ENCODE data around the gene MYDGF.
A peak's percentile ranks its signal among the peaks of the same experiment; 100 is the strongest.

The MYDGF gene

GRCh38 chr19:4639531-4640246, 30.5 kb downstream of the MYDGF start:
- in situ Hi-C loops (cut with HindIII; ENCODE audit: low sequenced_read_pairs): no loop called here
- DNase-seq (ENCODE audit: low read depth): no peak
- H3K4me3 ChIP-seq (ENCODE audit: low read depth, low read length): peak overlapping the region; percentile 73
- no peak for TF ChIP-seq CTCF (IDR thresholded peaks at IDR 0.05; ENCODE audit: low read depth, low read length, missing control alignments)

GRCh38 chr19:4638828-4639530, 31.2 kb downstream of the MYDGF start, which contains the start of gene TNFAIP8L1:
Gene TNFAIP8L1, plus strand, starts transcription at chr19:4639516. Its CDS starts 12,354 bp downstream, at chr19:4651870.
- no peak for TF ChIP-seq CTCF (IDR thresholded peaks at IDR 0.05; ENCODE audit: low read depth, low read length, missing control alignments)
- in situ Hi-C loops (cut with HindIII; ENCODE audit: low sequenced_read_pairs): no loop called here
- peak; percentile 80 for DNase-seq (ENCODE audit: low read depth)
- H3K4me3 ChIP-seq (ENCODE audit: low read depth, low read length): peak within 1 kb of the TSS; percentile 73

- TF ChIP-seq CTCF (IDR thresholded peaks at IDR 0.05; ENCODE audit: low read depth, low read length, missing control alignments): no peak
- H3K4me3 ChIP-seq (ENCODE audit: low read depth, low read length): no peak overlapping the region
- in situ Hi-C loops (cut with HindIII; ENCODE audit: low sequenced_read_pairs): no loop called here
- DNase-seq (ENCODE audit: low read depth): no peak
Observed at GRCh38 chr19:4638317-4638716, 31.8 kb downstream of the MYDGF start.

GRCh38 chr19:4636761-4637160, 33.4 kb downstream of the MYDGF start:
- no peak for DNase-seq (ENCODE audit: low read depth)
- peak overlapping the region; percentile 40 for H3K4me3 ChIP-seq (ENCODE audit: low read depth, low read length)
- no peak for TF ChIP-seq CTCF (IDR thresholded peaks at IDR 0.05; ENCODE audit: low read depth, low read length, missing control alignments)
- in situ Hi-C loops (cut with HindIII; ENCODE audit: low sequenced_read_pairs): no loop called here

GRCh38 chr19:4636151-4636717, 33.9 kb downstream of the MYDGF start:
- H3K4me3 ChIP-seq (ENCODE audit: low read depth, low read length): peak overlapping the region; percentile 40
- in situ Hi-C loops (cut with HindIII; ENCODE audit: low sequenced_read_pairs): no loop called here
- TF ChIP-seq CTCF (IDR thresholded peaks at IDR 0.05; ENCODE audit: low read depth, low read length, missing control alignments): peak; percentile 83
- DNase-seq (ENCODE audit: low read depth): no peak

GRCh38 chr19:4635754-4636116, 34.4 kb downstream of the MYDGF start:
- peak overlapping the region; percentile 40 for H3K4me3 ChIP-seq (ENCODE audit: low read depth, low read length)
- TF ChIP-seq CTCF (IDR thresholded peaks at IDR 0.05; ENCODE audit: low read depth, low read length, missing control alignments): no peak
- in situ Hi-C loops (cut with HindIII; ENCODE audit: low sequenced_read_pairs): no loop called here
- DNase-seq (ENCODE audit: low read depth): no peak

Measured in astrocyte of the cerebellum (primary cell).